Bronchial epithelial cell (primary cell): ENCODE data around the gene RAB24. TPM values are rescaled to one million over a fixed set of nuclear protein-coding genes. Genes with fewer than 3 reads are reported as not detected.

Experiments used
- DNase-seq: peaks from one replicate; pipeline ENCODE4 v3.0.0-alpha.2; 2010; ENCODE audit warnings: low read depth
- FAIRE-seq: peaks from 2 replicates; lab custom pipeline; 2011; peaks lifted over from hg19 to GRCh38; lab: Jason Lieb, UNC
- H3K27me3 ChIP-seq: 2 replicates; pipeline ENCODE4 v1.5.1; 2011; ENCODE audit warnings: low read length; ENCODE audit not compliant: control insufficient read depth, insufficient read depth
- H3K36me3 ChIP-seq: 2 replicates; pipeline ENCODE4 v1.5.1; 2011; ENCODE audit warnings: low read length; ENCODE audit not compliant: control insufficient read depth, insufficient read depth
- H3K4me3 ChIP-seq: 2 replicates; pipeline ENCODE4 v1.5.1; 2011; ENCODE audit warnings: mild to moderate bottlenecking, low read depth, low read length, control low read depth
- CTCF ChIP-seq: IDR thresholded peaks from 2 replicates; pipeline ENCODE4 v1.5.1; 2011; ENCODE audit warnings: mild to moderate bottlenecking, moderate library complexity, low read length, control low read depth, inconsistent platforms; ENCODE audit not compliant: insufficient read depth, severe bottlenecking
- total RNA-seq: library from RNA; depleted of rRNA; stranded (reverse); fragments of >200 nt; gene quantifications from 2 replicates; pipeline ENCODE4 v1.2.1, GENCODE V29; 2014

RAB24 gene
- 16.6 and 26.1 TPM in 2 replicates for total RNA-seq

GRCh38 chr5:177303121-177303924 is at the start of gene RAB24, which contains the start of gene PRELID1:
TSS of gene RAB24 (minus strand) at chr5:177303719. CDS start at chr5:177303288, 431 bp downstream.
TSS of gene PRELID1 (plus strand) at chr5:177303799. CDS start at chr5:177303986, 187 bp downstream.
- peak within 1 kb of the TSS; percentile 87 for H3K4me3 ChIP-seq
- H3K36me3 ChIP-seq = peaks cover 4% of the 10 kb centered on the region
- DNase-seq (peak; percentile 47), FAIRE-seq (no peak)
- peak; percentile 51 for TF ChIP-seq CTCF
- H3K27me3 ChIP-seq = no peaks in the 10 kb centered on the region

- Histone ChIP-seq H3K4me3 (no peak overlapping the region), H3K36me3 (peaks cover 1% of the 10 kb centered on the region), H3K27me3 (no peaks in the 10 kb centered on the region)
- FAIRE-seq (no peak), DNase-seq (no peak)
- no peak for TF ChIP-seq CTCF
Measured at GRCh38 chr5:177353093-177353492, 49.6 kb upstream of the RAB24 start.

GRCh38 chr5:177351392-177352329 is 48.1 kb upstream of the RAB24 start, which contains the start of gene LMAN2:
TSS of gene LMAN2 (minus strand) at chr5:177351668. CDS start at chr5:177351647, 21 bp downstream.
- Histone ChIP-seq H3K27me3 (no peaks in the 10 kb centered on the region), H3K4me3 (peak within 1 kb of the TSS; percentile 85), H3K36me3 (peaks cover 7% of the 10 kb centered on the region)
- TF ChIP-seq CTCF = no peak
- DNase-seq (peak; percentile 88), FAIRE-seq (no peak)

GRCh38 chr5:177350776-177351391 is 47.4 kb upstream of the RAB24 start:
- H3K27me3 ChIP-seq = no peaks in the 10 kb centered on the region
- FAIRE-seq (no peak), DNase-seq (no peak)
- peak overlapping the region; percentile 85 for H3K4me3 ChIP-seq
- TF ChIP-seq CTCF = no peak
- peaks cover 8% of the 10 kb centered on the region for H3K36me3 ChIP-seq

- TF ChIP-seq CTCF = no peak
Measured at GRCh38 chr5:177349762-177350161, 46.2 kb upstream of the RAB24 start.

More at GRCh38 chr5:177349762-177350161, 46.2 kb upstream of the RAB24 start:
- Histone ChIP-seq H3K27me3 (no peaks in the 10 kb centered on the region), H3K36me3 (peaks cover 8% of the 10 kb centered on the region), H3K4me3 (no peak overlapping the region)
- DNase-seq (no peak), FAIRE-seq (no peak)
